SK-N-SH treated with all-trans-retinoic acid at 6 μM for 48 hours (cell line): Measurements from ENCODE around the gene TTC7B.
A peak's percentile ranks its signal among the peaks of the same experiment; 100 is the strongest.

ENCODE experiments used
- ATAC-seq: fragments of 200-7000 bp; cut with Tn5 transposase; 3 replicates; pipeline ENCODE4 v1.9.1; 2020; ENCODE audit warnings: mild to moderate bottlenecking, moderate library complexity
- ARNTL ChIP-seq: fragments of 450-650 bp; formaldehyde crosslinking; IDR thresholded peaks from 2 replicates; pipeline ENCODE4 v1.5.0; 2020; ENCODE audit warnings: low read depth, mild to moderate bottlenecking, moderate library complexity, borderline replicate concordance
- BACH2 ChIP-seq: fragments of 250-450 bp; sonication (Bioruptor Pico); IDR thresholded peaks from 2 replicates; pipeline ENCODE4 v1.9.0; 2021; ENCODE audit warnings: mild to moderate bottlenecking, borderline replicate concordance
- CSDC2 ChIP-seq: fragments of 250-450 bp; sonication (Bioruptor Pico); IDR thresholded peaks from 2 replicates; pipeline ENCODE4 v1.5.0; 2020; ENCODE audit warnings: mild to moderate bottlenecking, moderate library complexity
- ESRRG ChIP-seq: fragments of 250-450 bp; sonication (Bioruptor Pico); IDR thresholded peaks from 2 replicates; pipeline ENCODE4 v1.6.1; 2021; ENCODE audit warnings: mild to moderate bottlenecking
- GLIS3 ChIP-seq: fragments of 250-450 bp; sonication (Bioruptor Pico); IDR thresholded peaks from 2 replicates; pipeline ENCODE4 v1.5.0; 2020; ENCODE audit warnings: mild to moderate bottlenecking, moderate library complexity
- ISL1 ChIP-seq: fragments of 250-450 bp; sonication (Bioruptor Pico); IDR thresholded peaks from 2 replicates; pipeline ENCODE4 v2.1.2; 2022; ENCODE audit warnings: mild to moderate bottlenecking, moderate library complexity
- OSR1 ChIP-seq: fragments of 250-450 bp; sonication (Bioruptor Pico); IDR thresholded peaks from 2 replicates; pipeline ENCODE4 v1.8.0; 2022; ENCODE audit warnings: moderate library complexity, mild to moderate bottlenecking, inconsistent platforms
- PPARA ChIP-seq: fragments of 250-450 bp; sonication (Bioruptor Pico); IDR thresholded peaks from 2 replicates; pipeline ENCODE4 v1.5.0; 2020; ENCODE audit warnings: mild to moderate bottlenecking, borderline replicate concordance
- RARB ChIP-seq: fragments of 250-450 bp; sonication (Bioruptor Pico); IDR thresholded peaks from 2 replicates; pipeline ENCODE4 v1.8.0; 2021; ENCODE audit warnings: mild to moderate bottlenecking, moderate library complexity
- SNAI2 ChIP-seq: fragments of 250-450 bp; sonication (Bioruptor Pico); IDR thresholded peaks from 2 replicates; pipeline ENCODE4 v1.5.0; 2020; ENCODE audit warnings: mild to moderate bottlenecking, moderate library complexity
- TCF4 ChIP-seq: fragments of 250-450 bp; sonication (Bioruptor Pico); IDR thresholded peaks from 2 replicates; pipeline ENCODE4 v1.8.0; 2021; ENCODE audit warnings: mild to moderate bottlenecking, moderate library complexity, borderline replicate concordance
- TOX ChIP-seq: fragments of 250-450 bp; sonication (Bioruptor Pico); IDR thresholded peaks from 2 replicates; pipeline ENCODE4 v1.8.0; 2021; ENCODE audit warnings: mild to moderate bottlenecking, moderate library complexity, borderline replicate concordance
- ZC3H10 ChIP-seq: fragments of 250-450 bp; sonication (Bioruptor Pico); IDR thresholded peaks from 2 replicates; pipeline ENCODE4 v1.5.1; 2021; ENCODE audit warnings: mild to moderate bottlenecking, moderate library complexity
- ZFP3 ChIP-seq: fragments of 250-450 bp; sonication (Bioruptor Pico); IDR thresholded peaks from 2 replicates; pipeline ENCODE4 v1.5.0; 2020; ENCODE audit warnings: mild to moderate bottlenecking, moderate library complexity
- ZFP30 ChIP-seq: fragments of 450-650 bp; formaldehyde crosslinking; IDR thresholded peaks from 2 replicates; pipeline ENCODE4 v1.5.0; 2022; ENCODE audit warnings: mild to moderate bottlenecking, moderate library complexity
- ZNF565 ChIP-seq: fragments of 450-650 bp; formaldehyde crosslinking; conservative IDR thresholded peaks from 2 replicates; pipeline ENCODE4 v1.5.0; 2020; ENCODE audit warnings: low read depth, mild to moderate bottlenecking, moderate library complexity
- ZNF70 ChIP-seq: fragments of 450-650 bp; formaldehyde crosslinking; IDR thresholded peaks from 2 replicates; pipeline ENCODE4 v1.5.0; 2020; ENCODE audit warnings: mild to moderate bottlenecking, moderate library complexity
- ZNF8 ChIP-seq: fragments of 450-650 bp; formaldehyde crosslinking; IDR thresholded peaks from 2 replicates; pipeline ENCODE4 v1.5.0; 2020; ENCODE audit warnings: mild to moderate bottlenecking, moderate library complexity
- TF ChIP-seq, protein P1 (sequence below): fragments of 250-450 bp; sonication (Bioruptor Pico); IDR thresholded peaks from 2 replicates; pipeline ENCODE4 v1.8.0; 2020; ENCODE audit warnings: mild to moderate bottlenecking, moderate library complexity, borderline replicate concordance
- TF ChIP-seq, protein P2 (sequence below): fragments of 250-450 bp; sonication (Bioruptor Pico); IDR thresholded peaks from 2 replicates; pipeline ENCODE4 v1.5.1; 2021; ENCODE audit warnings: mild to moderate bottlenecking, moderate library complexity
- TF ChIP-seq, protein P3 (sequence below): fragments of 250-450 bp; sonication (Bioruptor Pico); IDR thresholded peaks from 2 replicates; pipeline ENCODE4 v1.5.1; 2020; ENCODE audit warnings: low read depth, mild to moderate bottlenecking, moderate library complexity
- TF ChIP-seq, protein P4 (sequence below): fragments of 250-450 bp; sonication (Bioruptor Pico); IDR thresholded peaks from 2 replicates; pipeline ENCODE4 v1.8.0; 2021; ENCODE audit warnings: low read depth, mild to moderate bottlenecking, moderate library complexity, borderline replicate concordance
- TF ChIP-seq, protein P5 (sequence below): fragments of 250-450 bp; sonication (Bioruptor Pico); IDR thresholded peaks from 2 replicates; pipeline ENCODE4 v1.5.0; 2020; ENCODE audit warnings: mild to moderate bottlenecking, moderate library complexity

TTC7B gene, protein sequence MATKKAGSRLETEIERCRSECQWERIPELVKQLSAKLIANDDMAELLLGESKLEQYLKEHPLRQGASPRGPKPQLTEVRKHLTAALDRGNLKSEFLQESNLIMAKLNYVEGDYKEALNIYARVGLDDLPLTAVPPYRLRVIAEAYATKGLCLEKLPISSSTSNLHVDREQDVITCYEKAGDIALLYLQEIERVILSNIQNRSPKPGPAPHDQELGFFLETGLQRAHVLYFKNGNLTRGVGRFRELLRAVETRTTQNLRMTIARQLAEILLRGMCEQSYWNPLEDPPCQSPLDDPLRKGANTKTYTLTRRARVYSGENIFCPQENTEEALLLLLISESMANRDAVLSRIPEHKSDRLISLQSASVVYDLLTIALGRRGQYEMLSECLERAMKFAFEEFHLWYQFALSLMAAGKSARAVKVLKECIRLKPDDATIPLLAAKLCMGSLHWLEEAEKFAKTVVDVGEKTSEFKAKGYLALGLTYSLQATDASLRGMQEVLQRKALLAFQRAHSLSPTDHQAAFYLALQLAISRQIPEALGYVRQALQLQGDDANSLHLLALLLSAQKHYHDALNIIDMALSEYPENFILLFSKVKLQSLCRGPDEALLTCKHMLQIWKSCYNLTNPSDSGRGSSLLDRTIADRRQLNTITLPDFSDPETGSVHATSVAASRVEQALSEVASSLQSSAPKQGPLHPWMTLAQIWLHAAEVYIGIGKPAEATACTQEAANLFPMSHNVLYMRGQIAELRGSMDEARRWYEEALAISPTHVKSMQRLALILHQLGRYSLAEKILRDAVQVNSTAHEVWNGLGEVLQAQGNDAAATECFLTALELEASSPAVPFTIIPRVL

DNA sequence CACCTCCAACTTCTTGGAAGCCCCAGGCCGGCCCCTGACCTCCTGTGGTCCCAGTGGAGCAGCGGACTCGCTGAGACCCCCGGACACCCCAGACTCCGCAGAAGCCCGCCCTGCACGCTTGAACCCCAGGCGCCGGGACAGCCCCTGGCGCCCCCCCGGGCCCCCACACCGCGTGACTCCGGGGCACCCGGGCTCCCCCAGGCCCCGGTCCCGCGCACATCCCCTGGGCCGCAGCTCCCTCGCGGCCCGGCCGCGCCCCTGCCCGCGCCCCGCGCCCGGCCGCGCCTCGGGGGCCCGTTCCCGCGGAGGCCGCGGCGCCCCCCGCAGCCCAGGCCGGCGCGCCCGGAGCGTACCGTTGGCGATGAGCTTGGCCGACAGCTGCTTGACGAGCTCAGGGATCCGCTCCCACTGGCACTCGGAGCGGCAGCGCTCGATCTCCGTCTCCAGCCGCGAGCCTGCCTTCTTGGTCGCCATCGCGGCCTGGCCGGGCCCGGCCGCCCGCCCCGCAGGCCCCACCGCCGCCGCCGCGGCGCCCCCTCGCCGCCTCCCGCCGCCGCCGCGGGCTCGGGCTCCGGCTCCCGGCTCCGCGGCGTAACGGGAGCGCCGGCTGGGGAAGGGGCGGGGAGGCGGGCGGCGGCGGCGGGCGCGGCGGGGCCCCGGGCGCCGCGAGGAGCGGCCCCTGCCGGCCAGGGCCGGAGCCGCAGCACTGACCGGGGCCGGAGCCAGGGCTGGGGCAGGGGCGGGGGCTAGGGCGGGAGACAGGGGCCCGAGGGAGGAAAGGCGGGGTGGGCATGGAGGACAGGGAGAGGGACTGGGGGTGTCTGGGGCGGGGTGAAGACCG lies at the start of gene TTC7B:
TSS of gene TTC7B (minus strand) at position 609 of the 841 bp plus-strand sequence. CDS start at position 474, 135 bp downstream.
- ATAC-seq, result peak; percentile 86
- TF ChIP-seq, protein P1, sequence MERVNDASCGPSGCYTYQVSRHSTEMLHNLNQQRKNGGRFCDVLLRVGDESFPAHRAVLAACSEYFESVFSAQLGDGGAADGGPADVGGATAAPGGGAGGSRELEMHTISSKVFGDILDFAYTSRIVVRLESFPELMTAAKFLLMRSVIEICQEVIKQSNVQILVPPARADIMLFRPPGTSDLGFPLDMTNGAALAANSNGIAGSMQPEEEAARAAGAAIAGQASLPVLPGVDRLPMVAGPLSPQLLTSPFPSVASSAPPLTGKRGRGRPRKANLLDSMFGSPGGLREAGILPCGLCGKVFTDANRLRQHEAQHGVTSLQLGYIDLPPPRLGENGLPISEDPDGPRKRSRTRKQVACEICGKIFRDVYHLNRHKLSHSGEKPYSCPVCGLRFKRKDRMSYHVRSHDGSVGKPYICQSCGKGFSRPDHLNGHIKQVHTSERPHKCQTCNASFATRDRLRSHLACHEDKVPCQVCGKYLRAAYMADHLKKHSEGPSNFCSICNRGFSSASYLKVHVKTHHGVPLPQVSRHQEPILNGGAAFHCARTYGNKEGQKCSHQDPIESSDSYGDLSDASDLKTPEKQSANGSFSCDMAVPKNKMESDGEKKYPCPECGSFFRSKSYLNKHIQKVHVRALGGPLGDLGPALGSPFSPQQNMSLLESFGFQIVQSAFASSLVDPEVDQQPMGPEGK (CRISPR knock-in tag), result no peak
- TF ChIP-seq TCF4, result no peak
- no peak for TF ChIP-seq CSDC2 (CRISPR knock-in tag)
- TF ChIP-seq, protein P2, sequence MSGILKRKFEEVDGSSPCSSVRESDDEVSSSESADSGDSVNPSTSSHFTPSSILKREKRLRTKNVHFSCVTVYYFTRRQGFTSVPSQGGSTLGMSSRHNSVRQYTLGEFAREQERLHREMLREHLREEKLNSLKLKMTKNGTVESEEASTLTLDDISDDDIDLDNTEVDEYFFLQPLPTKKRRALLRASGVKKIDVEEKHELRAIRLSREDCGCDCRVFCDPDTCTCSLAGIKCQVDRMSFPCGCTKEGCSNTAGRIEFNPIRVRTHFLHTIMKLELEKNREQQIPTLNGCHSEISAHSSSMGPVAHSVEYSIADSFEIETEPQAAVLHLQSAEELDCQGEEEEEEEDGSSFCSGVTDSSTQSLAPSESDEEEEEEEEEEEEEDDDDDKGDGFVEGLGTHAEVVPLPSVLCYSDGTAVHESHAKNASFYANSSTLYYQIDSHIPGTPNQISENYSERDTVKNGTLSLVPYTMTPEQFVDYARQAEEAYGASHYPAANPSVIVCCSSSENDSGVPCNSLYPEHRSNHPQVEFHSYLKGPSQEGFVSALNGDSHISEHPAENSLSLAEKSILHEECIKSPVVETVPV, result no peak
- no peak for TF ChIP-seq ZFP30 (CRISPR knock-in tag)
- TF ChIP-seq, protein P3, sequence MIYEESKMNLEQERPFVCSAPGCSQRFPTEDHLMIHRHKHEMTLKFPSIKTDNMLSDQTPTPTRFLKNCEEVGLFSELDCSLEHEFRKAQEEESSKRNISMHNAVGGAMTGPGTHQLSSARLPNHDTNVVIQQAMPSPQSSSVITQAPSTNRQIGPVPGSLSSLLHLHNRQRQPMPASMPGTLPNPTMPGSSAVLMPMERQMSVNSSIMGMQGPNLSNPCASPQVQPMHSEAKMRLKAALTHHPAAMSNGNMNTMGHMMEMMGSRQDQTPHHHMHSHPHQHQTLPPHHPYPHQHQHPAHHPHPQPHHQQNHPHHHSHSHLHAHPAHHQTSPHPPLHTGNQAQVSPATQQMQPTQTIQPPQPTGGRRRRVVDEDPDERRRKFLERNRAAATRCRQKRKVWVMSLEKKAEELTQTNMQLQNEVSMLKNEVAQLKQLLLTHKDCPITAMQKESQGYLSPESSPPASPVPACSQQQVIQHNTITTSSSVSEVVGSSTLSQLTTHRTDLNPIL (CRISPR knock-in tag), result no peak
- TF ChIP-seq SNAI2 (CRISPR knock-in tag), result no peak
- TF ChIP-seq OSR1 (CRISPR knock-in tag), result no peak
- no peak for TF ChIP-seq ZC3H10
- no peak for TF ChIP-seq ZNF8
- TF ChIP-seq, protein P4, sequence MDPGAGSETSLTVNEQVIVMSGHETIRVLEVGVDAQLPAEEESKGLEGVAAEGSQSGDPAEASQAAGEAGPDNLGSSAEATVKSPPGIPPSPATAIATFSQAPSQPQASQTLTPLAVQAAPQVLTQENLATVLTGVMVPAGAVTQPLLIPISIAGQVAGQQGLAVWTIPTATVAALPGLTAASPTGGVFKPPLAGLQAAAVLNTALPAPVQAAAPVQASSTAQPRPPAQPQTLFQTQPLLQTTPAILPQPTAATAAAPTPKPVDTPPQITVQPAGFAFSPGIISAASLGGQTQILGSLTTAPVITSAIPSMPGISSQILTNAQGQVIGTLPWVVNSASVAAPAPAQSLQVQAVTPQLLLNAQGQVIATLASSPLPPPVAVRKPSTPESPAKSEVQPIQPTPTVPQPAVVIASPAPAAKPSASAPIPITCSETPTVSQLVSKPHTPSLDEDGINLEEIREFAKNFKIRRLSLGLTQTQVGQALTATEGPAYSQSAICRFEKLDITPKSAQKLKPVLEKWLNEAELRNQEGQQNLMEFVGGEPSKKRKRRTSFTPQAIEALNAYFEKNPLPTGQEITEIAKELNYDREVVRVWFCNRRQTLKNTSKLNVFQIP (CRISPR knock-in tag), result no peak
- TF ChIP-seq, protein P5, sequence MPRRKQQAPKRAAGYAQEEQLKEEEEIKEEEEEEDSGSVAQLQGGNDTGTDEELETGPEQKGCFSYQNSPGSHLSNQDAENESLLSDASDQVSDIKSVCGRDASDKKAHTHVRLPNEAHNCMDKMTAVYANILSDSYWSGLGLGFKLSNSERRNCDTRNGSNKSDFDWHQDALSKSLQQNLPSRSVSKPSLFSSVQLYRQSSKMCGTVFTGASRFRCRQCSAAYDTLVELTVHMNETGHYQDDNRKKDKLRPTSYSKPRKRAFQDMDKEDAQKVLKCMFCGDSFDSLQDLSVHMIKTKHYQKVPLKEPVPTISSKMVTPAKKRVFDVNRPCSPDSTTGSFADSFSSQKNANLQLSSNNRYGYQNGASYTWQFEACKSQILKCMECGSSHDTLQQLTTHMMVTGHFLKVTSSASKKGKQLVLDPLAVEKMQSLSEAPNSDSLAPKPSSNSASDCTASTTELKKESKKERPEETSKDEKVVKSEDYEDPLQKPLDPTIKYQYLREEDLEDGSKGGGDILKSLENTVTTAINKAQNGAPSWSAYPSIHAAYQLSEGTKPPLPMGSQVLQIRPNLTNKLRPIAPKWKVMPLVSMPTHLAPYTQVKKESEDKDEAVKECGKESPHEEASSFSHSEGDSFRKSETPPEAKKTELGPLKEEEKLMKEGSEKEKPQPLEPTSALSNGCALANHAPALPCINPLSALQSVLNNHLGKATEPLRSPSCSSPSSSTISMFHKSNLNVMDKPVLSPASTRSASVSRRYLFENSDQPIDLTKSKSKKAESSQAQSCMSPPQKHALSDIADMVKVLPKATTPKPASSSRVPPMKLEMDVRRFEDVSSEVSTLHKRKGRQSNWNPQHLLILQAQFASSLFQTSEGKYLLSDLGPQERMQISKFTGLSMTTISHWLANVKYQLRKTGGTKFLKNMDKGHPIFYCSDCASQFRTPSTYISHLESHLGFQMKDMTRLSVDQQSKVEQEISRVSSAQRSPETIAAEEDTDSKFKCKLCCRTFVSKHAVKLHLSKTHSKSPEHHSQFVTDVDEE (CRISPR knock-in tag), result no peak
- no peak for TF ChIP-seq PPARA (CRISPR knock-in tag)
- no peak for TF ChIP-seq RARB (CRISPR knock-in tag)
- TF ChIP-seq ZFP3 (CRISPR knock-in tag), result no peak
- TF ChIP-seq GLIS3 (CRISPR knock-in tag), result no peak
- TF ChIP-seq TOX, result no peak
- no peak for TF ChIP-seq ZNF565
- no peak for TF ChIP-seq ZNF70 (CRISPR knock-in tag)
- no peak for TF ChIP-seq ESRRG (CRISPR knock-in tag)
- TF ChIP-seq, all 23 proteins: peak for 0

DNA sequence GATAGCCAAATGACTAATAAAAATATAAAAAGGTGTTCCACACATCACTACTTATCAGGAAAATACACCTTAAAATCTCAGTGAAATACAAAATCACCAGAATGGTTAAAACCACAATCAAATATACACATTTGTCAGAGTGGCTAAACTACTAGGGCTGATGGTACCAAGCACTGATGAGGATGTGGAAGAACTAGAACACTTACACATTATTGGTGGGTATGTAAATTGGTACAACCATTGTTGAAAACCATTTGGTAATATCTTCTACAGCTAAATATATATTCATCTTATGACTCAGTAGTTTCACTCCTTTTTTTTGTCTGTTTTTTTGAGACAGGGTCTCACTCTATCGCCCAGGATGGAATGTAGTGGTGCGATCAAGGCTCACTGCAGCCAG lies 48.5 kb upstream of the TTC7B start:
- ATAC-seq, result no peak
- TF ChIP-seq ZFP30 (CRISPR knock-in tag) (no peak), SNAI2 (CRISPR knock-in tag) (no peak), GLIS3 (CRISPR knock-in tag) (no peak), BACH2 (CRISPR knock-in tag) (no peak), ZNF8 (no peak), TCF4 (no peak), ISL1 (CRISPR knock-in tag) (no peak), ZNF70 (CRISPR knock-in tag) (no peak), PPARA (CRISPR knock-in tag) (no peak), ARNTL (CRISPR knock-in tag) (no peak), CSDC2 (CRISPR knock-in tag) (no peak), ESRRG (CRISPR knock-in tag) (no peak), RARB (CRISPR knock-in tag) (no peak), TOX (no peak), ZNF565 (no peak)
- TF ChIP-seq, protein P4 (CRISPR knock-in tag), result no peak
- TF ChIP-seq, protein P2, result no peak
